Measurements from ENCODE around the gene EPC1. TPM values are rescaled to one million over a fixed set of nuclear protein-coding genes. Genes with fewer than 3 reads are reported as not detected.
A peak's percentile ranks its signal among the peaks of the same experiment; 100 is the strongest.
"Not testable (repeated sequence)": the region's sequence is repeated elsewhere in the genome, so short reads cannot be mapped to it uniquely, and the experiment has no call there.

EPC1 gene
- total RNA-seq (100 to 1,000 TPM; 173 to 181 TPM), total RNA-seq (35.6 to 324 (median 167) reads per million in 172 experiments)
- 71.2 TPM for polyA plus RNA-seq (2013, experiment 1 of 2)
- polyA plus RNA-seq (2013, experiment 2 of 2), result 124 TPM

DNA sequence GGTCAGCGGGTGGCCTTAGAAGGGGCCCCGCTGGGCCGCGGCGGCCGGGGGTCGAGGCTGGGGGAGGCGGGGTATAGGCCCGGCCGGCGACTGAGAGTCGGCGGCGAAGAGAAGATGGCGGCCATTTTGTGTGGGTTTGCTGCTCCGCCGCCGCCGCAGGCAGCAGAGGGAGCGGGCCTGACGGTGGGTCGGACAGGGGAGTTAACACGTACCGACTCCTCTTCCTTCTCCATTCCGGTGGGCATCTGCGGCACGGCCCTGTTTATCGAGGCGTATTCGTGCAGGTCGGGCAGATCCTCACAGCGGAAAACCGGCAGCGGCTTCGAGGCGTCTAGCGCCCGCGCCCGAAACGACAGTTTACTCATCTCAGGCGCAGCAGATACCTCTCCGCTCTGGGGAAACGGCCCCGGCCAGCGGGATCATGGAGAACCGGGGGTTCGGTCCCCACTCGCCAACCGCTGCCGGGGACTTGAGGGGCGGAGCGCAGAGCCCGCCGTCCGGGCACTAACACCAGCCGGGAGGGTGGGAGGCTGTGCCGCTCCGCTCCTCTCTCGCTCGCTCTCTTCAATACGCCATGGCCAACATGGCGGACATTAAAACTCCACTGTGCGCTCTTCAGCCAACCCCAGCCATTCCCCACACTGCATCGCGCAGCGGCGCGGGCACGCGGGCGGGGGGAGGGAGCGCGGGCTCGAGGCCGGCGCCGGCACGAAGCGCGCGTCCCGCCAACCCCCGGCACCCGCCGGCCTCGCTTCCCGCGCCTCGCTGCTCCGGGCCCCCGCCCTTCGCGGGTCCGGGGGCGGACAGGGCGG, at the start of gene EPC1:
Gene EPC1 (minus strand): TSS at position 608 of the 812 bp plus-strand sequence. CDS start 243 bp downstream, at position 365.
- Histone ChIP-seq H3K27me3 (ENCODE audit: control insufficient read depth in 1 of 2, insufficient read depth in 2 of 2, low read length in 2 of 2) (no peaks in the 10 kb centered on the region), H3K27ac (ENCODE audit: low read depth in 1 of 2, low read length in 2 of 2) (peak within 1 kb of the TSS; percentile 99 to 100), H3K4me3 (ENCODE audit: low read length) (peak within 1 kb of the TSS; percentile 98), H3K4me1 (ENCODE audit: insufficient read depth, low read length) (peaks cover 33% of the 10 kb centered on the region), H3K36me3 (ENCODE audit: insufficient read depth, low read length) (peaks cover 14% of the 10 kb centered on the region), H3K9me3 (ENCODE audit: control insufficient read depth in 1 of 2, insufficient read depth in 1 of 2, low read length in 2 of 2) (no peaks in the 10 kb centered on the region)
- CTCF ChIA-PET, result interaction anchor here (0.8 to 2.1 kb wide), 40 partner anchors 9 to 609 kb away, joined by 3 to 30 read pairs (median 6); partner anchors contain the start of gene CCDC7
- DNase-seq (peak; percentile 76 to 96 (median 86)), ATAC-seq (ENCODE audit: poor library complexity) (peak; percentile 77)
- intact Hi-C loops (cut with DNase I, micrococcal nuclease), result loop anchor here (1.0 to 10.0 kb wide), 8 partner anchors 14 to 422 kb away; partner anchors contain the start of genes ARHGAP12 (in 1 of the 2) and CCDC7 (in 1 of the 2)
- POLR2A ChIA-PET, result interaction anchor here (0.5 to 8.0 kb wide), 24 partner anchors 11 to 792 kb away, joined by 3 to 93 read pairs (median 4); partner anchors contain the start of genes CCDC7 and KIF5B
- no peaks in the 10 kb centered on the region for H3K27me3 Mint-ChIP-seq
- peak within 1 kb of the TSS; percentile 97 for H3K4me3 Mint-ChIP-seq
- H3K27ac Mint-ChIP-seq, result peak within 1 kb of the TSS; percentile 100
- H3K36me3 Mint-ChIP-seq (ENCODE audit: low read depth), result peaks cover 47% of the 10 kb centered on the region
- H3K4me1 Mint-ChIP-seq (ENCODE audit: low read depth), result peaks cover 80% of the 10 kb centered on the region
- no peaks in the 10 kb centered on the region for H3K9me3 Mint-ChIP-seq
- no peak for TF ChIP-seq CTCF (IDR thresholded peaks at IDR 0.05)

DNA sequence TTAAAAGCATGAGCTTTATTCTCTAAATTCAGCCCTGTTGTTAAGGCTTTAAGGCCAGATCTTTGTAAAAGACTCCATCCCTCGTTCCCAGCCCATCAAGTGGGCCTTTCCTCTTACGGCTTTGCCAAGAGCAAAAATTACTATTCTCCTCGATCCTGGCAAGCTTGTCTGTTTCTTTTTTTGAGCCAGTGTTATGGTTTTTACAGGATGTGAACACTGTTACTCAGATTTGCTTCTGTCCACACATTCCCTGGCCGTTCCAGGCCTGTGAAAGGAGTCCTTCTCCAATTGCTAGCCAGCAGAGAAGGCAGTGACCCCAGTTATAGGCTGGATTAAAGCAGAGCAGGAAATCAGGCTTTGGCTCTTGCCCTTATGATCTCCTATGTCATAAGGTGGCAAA, 47.0 kb upstream of the EPC1 start:
- no peaks in the 10 kb centered on the region for H3K27me3 ChIP-seq (ENCODE audit: control insufficient read depth in 1 of 2, insufficient read depth in 2 of 2, low read length in 2 of 2)
- ATAC-seq (ENCODE audit: poor library complexity) (no peak), DNase-seq (no peak)
- Mint-ChIP-seq H3K9me3 (peaks cover 6% of the 10 kb centered on the region), H3K27me3 (no peaks in the 10 kb centered on the region), H3K36me3 (ENCODE audit: low read depth) (no peaks in the 10 kb centered on the region), H3K27ac (no peak overlapping the region), H3K4me3 (no peak overlapping the region), H3K4me1 (ENCODE audit: low read depth) (no peaks in the 10 kb centered on the region)
- ChIA-PET CTCF (interaction anchor here (0.8 kb wide), 1 partner anchor 9 kb away, joined by 3 read pairs; no protein-coding TSS in a partner anchor), POLR2A (no interaction called here)
- no peaks in the 10 kb centered on the region for H3K36me3 ChIP-seq (ENCODE audit: insufficient read depth, low read length)
- TF ChIP-seq CTCF (IDR thresholded peaks at IDR 0.05), result no peak
- H3K4me3 ChIP-seq (ENCODE audit: low read length), result no peak overlapping the region
- H3K4me1 ChIP-seq (ENCODE audit: insufficient read depth, low read length), result no peaks in the 10 kb centered on the region
- no peaks in the 10 kb centered on the region for H3K9me3 ChIP-seq (ENCODE audit: control insufficient read depth in 1 of 2, insufficient read depth in 1 of 2, low read length in 2 of 2)
- no peak overlapping the region for H3K27ac ChIP-seq (ENCODE audit: low read depth in 1 of 2, low read length in 2 of 2)
- intact Hi-C loops (cut with DNase I, micrococcal nuclease), result no loop called here

DNA sequence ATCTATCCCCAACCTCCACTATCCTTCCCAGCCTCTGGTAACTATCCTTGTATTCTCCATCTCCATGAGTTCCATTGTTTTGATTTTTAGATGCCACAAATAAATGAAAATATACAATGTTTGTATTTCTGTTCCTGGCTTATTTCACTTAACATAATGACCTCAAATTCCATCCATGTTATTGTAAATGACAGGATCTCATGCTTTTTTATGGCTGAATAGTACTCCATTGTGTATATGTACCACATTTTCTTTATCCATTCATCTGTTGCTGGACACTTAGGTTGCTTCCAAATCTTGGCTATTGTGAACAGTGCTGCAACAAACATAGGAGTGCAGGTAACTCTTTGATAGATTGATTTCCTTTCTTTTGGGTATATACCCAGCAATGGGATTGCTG, 45.3 kb upstream of the EPC1 start:
- H3K36me3 ChIP-seq (ENCODE audit: insufficient read depth, low read length); H3K27me3 Mint-ChIP-seq; H3K9me3 ChIP-seq (ENCODE audit: control insufficient read depth in 1 of 2, insufficient read depth in 1 of 2, low read length in 2 of 2); H3K4me1 ChIP-seq (ENCODE audit: insufficient read depth, low read length); H3K4me3 ChIP-seq (ENCODE audit: low read length); H3K27ac ChIP-seq (ENCODE audit: low read depth in 1 of 2, low read length in 2 of 2); H3K27ac Mint-ChIP-seq; H3K4me1 Mint-ChIP-seq (ENCODE audit: low read depth); H3K4me3 Mint-ChIP-seq; ATAC-seq (ENCODE audit: poor library complexity); H3K36me3 Mint-ChIP-seq (ENCODE audit: low read depth); DNase-seq; H3K9me3 Mint-ChIP-seq; intact Hi-C loops (cut with DNase I, micrococcal nuclease); CTCF ChIA-PET; H3K27me3 ChIP-seq (ENCODE audit: control insufficient read depth in 1 of 2, insufficient read depth in 2 of 2, low read length in 2 of 2): not testable (repeated sequence)
- POLR2A ChIA-PET, result interaction anchor here (1.2 to 3.5 kb wide), 2 partner anchors 14 to 53 kb away, joined by 3 to 15 read pairs; partner anchors contain the start of gene CCDC7
